HG03354 (cell line): ENCODE results near the gene CDK8.

ENCODE experiments used
- ATAC-seq: cut with Tn5 transposase; IDR thresholded peaks from one replicate; pipeline ENCODE4 v1.9.1; 2021; ENCODE audit warnings: mild to moderate bottlenecking; ENCODE audit not compliant: unreplicated experiment, poor library complexity, severe bottlenecking

Gene CDK8

DNA sequence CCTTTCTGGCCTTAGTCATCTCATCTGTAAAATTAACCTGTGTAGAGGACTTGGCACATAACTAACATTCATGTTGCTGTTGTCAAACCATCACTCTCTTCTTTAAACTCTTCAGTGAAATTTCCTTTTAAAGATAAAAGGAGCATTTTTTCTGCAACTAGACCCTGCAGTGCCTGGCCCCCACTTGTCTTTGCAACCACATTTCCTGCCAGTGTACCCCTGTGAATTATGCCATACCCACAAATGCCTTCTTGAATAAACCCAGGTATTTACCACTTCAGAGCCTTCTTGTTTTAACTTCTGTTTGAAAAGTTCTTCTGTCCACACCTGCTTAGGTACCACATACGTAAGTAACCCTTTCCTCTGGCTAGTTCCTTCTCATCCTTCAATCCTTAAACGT is 118.8 kb downstream of the CDK8 start:
- no peak for ATAC-seq

DNA sequence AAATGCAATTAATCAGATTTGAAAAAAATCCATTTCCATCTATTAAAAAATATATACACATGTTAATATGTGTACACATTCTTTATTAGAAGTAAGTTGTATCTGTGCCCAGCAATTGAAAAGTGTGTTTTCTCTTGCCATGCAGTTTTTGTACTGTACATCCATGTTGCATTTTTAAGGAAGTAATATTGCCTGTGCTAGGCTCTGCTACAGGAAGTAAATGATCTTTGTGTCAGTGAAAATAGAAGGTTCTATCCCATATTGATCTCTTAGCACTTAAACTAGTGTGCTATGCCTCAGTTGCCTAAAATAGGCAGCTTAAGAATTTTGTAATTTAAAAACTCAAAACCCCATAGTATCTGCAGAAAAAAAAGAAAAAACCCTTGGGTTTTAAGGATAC is 122.5 kb downstream of the CDK8 start:
- no peak for ATAC-seq

DNA sequence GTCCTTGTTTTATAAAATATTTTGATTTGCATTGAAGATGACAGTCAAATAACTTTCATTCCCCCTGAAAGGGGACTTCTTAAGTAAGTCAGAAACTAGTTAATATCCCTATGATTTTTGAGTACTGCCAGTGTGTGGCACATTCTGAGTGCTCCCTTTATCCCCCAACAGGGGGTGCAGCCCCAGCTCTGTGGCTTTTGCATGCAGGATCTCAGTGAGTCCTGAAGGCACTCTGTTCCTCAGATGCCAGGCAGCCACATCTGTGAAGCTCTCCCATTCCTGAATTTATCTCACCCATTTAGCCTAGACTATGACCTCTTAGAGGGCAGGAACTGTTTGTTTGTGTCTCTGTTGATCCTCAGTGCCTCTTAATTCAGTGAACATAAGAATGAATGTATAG is 123.1 kb downstream of the CDK8 start:
- no peak for ATAC-seq

DNA sequence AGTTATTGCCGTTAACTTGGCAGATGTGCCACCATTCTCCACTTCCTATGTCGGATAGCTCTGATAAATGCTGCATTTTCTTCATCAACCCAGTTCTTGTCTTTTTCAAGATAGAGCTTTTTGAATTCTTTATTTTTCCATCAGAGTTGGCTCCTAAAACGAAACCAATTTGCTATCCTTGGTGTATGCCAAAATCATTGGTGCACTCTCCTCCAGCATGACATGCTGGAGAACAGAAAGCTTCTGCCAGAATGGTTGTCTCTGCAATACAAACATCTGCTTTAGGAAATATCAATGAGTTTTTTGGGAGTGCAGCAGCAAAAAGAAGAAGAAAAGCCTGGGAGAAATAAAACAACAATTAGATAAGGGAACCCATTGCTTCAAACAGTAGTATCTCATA is 124.2 kb downstream of the CDK8 start:
- no peak for ATAC-seq

DNA sequence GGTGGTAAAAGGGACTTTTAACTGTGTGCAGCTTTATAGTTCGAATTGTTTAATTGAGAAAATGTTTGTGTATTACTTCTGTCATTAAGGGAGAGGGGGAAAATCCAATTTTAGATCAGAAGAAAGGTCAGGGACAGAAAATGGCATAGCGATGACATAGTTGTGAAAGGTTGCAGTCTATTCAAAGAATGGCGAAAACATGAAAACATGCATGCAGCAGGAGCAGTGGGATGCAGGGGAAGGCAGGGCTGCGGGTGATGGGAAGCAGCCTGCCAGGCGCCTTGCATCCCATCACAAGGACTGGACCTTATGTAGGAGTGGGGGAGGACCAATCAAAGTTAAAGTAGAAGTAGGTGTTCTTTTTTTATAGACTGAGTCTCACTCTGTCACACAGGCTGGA is 125.9 kb downstream of the CDK8 start:
- ATAC-seq, result no peak

DNA sequence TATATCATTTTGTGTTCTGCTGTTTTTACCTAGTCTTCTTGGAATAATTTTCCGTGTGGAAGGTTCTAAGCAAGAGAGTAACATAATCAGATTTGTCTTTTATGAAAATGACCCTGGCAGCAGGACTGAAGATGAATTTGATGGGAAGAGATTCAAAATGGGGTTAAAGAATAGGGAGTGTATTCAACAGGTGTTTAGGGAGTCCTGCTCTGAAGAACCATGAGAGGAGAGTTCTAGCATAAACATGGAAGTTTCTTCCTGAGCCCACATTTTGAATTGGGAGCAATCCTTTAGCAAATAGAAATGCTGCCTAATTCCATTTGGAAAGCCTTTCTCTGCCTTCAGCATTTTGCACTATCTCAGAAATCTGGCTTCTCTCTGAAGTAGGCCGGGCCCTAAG is 127.0 kb downstream of the CDK8 start:
- no peak for ATAC-seq

DNA sequence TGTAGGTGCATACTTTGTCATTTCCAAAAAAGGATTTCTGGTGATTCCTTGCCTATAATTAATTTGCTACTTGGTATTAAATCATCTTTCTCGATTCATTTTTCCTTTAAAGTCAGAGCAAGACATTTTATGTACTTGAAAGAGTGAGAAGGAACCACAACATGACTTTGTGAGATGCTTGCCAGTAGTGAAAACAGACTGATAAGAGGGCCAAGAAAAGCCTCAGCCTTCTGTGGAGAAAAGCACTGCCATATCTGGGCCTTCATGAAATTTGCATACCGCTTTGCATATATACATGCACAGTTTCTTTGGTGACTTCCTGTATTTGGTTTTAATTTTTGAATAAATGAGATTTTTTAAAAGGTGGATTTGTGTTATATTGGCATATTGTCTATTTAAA is 128.4 kb downstream of the CDK8 start:
- ATAC-seq, result no peak

DNA sequence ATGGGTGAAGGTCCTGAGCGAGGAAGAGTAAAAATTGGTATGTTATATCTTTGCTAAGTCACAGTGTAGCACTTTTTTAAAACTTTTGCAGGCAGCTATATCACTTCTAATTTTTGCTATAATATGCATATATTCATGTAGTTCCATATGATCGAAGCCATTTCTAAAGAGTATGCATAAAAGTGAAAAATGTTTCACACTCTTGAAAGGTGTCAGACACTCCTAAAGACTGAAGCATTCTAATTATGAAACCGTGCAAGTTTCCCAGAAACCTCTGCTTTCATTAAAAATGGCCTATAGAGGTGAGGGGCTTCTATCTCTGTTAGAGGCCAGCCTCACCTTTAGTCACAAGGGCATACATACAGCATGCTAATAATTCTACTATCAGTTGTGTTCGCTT is 128.9 kb downstream of the CDK8 start:
- ATAC-seq, result no peak

DNA sequence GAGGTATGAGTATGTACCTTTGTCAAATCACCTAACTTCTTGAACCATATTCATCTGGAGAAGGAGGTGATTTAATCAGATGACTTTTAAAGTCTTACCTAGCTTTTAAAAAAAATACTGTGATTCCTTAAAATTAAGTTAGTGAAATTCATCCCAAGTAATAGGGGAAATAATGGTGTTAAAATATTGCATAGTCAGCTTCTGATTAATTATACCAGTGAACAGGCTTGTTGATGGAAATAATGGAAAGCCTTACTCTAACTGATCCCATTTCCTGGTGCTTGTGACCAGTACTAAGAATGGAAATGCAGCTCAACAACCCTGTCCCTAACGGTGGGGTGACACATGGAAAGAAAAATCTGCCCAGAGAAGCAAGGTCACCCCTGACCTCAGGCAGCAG is 130.7 kb downstream of the CDK8 start:
- no peak for ATAC-seq

DNA sequence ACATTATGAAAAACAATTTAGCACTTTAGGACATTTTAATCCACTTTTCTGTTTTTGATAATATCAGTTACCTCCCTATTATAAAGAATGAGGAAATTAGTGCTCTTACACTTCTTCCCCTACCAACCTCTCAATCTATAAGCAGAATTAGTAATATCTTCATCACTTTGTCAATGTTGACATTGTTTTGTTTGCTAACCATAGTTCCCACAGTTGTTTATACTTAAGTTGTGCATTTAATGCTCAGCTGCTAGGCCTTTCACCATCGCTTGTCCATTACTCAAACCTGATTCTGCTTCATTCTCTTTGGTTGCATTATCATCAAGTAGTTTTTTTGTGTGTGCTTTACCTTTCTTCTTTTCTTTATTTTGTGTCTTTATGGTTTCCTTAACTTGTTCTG is 132.1 kb downstream of the CDK8 start:
- no peak for ATAC-seq

DNA sequence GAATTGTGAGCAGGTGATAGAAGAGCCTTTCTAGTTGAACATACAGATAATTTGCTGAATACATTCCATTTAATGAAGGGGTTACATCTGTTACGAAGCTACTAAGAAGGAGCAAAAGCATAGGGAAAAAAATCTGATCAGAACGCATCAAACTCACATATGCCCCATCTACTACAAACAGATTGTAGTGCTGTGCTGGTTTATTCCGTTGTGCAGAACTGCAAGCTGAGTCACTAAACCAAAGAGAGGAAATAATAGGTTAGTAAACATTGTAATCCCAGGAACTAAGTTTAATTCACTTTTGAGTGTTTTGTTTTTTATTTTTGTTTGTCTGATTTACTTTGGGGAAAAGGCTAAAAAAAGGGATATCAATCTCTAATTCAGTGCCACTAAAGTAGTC is 136.3 kb downstream of the CDK8 start:
- ATAC-seq, result no peak

DNA sequence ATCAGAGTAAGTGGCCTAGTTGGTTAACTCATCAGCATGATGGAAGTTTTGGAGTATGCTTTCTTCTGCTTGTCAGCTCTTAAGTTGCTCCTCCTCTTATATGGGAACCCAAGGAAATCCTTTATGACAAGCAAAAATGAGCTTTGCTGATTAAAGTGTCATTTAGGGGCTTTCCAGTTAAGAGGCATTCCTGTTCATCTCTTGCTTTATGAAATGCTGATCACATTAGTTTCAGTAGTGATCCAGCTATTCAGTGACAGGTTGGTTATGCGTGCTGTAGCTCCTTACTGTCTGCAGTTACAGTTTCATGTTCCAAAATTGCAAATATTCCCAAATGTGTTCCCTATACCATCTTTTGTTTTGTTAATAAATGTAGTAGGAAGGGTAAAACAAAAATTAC is 146.6 kb downstream of the CDK8 start:
- no peak for ATAC-seq

DNA sequence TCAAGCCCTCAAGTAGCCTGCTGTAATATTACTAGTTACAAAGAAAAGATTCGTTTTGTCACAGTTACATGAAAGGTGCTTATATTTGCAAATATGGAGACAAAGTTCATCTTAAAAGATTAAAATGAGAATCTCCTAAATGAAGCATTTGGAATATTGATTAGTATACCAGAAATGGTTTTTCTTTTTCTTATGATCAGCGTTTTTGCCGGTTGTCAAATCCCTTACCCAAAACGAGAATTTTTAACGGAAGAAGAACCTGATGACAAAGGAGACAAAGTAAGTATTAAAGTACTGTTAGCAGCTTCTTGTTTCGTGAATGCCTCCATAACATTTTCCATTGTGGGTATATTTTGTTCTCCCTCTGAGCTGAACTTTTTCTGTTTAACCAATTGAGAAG is 147.1 kb downstream of the CDK8 start:
- ATAC-seq, result no peak

DNA sequence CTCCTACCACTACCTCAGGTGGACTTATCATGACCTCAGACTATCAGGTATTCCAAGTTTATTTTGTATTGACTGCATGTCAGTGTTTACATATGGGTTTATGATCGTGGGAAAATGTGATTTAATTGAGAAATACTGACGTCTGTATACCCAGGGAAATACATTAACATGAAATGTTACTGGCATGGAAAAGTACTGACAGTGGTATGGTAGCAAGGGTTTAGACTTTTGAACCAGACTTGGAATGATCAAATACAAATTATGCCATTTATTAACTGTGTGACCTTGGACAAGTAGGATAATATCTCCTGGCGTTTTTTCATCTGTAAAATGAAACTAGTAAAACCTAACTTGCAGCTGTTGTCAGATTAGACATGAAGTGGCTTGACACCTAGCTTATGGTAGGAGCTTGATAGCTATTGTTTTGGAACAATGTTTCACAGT is 147.7 kb downstream of the CDK8 start:
- ATAC-seq, result no peak

DNA sequence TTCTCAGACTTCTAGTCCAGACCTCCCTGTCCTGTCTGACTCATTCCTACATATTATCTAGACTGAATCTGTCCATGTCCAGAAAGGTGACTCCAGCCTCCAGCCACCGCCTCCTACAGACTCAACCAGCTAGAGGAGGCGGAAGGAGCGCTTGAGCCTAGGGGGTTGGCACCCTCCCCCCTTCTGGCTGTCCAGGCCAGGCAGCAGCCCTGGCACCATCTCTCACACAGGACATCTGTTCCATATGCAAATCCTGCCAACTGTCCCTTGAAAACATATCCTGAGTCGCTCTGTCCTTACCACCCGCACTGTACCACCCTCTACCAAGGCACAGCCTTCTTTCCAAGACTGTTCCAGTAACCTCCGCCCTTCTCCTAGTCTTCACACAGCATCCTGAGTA is 152.9 kb downstream of the CDK8 start:
- no peak for ATAC-seq

DNA sequence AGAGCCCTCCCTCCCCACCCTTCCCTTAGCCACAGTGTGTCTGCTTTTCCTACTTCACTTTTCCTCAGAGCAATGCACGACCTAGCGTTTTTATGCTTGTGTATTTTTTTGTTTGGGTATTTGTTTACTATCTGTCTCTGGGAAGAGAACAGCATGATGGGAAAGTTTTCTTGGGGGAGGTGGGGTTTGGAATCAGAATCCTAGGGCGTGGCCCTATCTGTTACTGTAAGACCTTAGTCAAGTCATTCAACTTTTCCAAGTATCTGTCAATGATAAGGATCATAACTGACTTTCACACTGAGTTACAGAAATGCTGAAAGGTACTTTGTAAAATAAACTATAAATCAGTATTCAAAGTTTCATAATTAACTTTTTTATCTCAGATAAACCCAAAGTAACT is 157.3 kb downstream of the CDK8 start:
- ATAC-seq, result no peak

DNA sequence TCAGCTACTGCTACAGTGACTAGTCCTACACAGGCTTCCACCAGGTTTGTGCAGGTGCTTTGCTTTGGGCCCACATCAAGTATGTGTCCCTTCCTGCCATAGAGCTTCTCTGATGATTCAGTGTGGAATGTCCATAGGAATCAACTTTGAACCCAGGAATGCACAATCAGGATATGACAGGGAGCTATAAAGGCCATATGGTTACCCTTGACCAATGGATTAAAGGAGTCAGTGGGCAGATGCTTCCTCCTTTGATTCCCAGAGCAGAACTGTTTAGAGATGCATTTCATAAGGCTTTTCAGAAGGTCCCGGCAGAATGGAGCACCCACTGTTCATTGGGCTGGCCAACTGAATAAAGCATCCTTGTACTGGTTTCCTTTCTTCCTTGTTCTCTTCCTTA is 158.3 kb downstream of the CDK8 start:
- no peak for ATAC-seq

DNA sequence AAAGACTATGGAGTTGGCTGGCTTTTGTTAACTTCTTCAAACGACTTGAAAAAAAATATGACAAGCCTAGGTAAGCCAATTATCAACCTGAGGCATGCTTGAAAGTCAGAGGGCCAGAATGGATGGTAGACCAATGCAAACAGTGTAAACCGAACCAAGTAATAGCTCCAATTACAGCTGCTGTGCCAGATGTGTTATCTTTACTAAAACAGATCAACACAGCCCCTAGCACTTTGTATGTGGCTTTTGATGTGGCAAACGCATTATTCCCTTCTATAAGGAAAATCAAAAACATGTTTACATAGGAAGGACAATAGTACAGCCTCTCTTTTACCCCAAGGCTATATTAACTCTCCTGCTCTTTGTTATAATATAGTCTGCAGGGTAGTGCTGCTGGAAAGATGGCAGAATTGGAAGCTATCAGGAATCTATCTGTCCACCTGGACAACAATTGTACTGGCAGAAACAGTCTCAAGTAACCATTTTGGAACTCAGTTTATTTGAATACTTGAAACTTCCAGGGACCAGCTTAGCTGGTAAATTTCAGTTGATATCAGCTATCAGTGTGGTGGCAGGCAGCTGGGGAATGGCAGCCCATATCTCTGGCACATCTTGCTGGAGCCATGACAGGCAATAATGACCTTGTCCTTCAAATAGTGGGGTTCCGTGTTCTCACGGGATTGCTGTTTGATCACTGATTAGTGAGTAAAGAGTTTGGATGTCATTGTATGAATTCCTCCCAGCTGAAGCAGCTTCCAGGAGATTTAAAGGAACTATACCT is 159.2 kb downstream of the CDK8 start:
- ATAC-seq, result no peak

DNA sequence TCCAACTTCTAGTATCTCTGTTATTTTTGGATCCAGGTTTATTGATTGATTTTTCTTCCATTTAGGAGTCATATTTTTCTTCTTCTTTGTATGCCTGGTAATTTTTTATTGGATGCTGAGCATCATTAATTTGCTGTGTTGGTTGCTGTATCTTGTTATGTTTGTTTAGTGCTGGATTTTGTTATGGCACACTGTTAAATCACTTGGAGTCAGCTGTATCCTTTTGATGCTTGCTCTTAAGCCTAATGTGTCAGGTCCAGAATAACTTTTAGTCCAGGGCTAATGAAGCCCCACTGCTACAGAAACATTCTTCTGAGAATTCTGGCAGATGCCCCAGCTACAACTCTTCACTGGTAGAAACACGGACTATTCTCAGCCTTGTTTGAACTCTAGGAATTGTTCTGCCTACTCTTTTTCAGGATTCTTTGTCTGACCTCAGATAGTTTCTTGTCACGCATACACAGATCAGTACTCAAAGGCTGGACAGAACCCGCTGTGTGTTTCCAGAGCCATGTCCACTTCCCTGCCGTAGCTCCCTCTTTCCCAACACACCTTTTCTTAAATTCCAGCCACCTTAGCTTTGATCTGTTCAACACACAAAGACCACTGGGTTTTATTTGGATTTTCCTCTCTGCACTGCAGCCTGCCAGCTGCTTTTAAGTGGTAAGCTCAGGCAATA is 166.5 kb downstream of the CDK8 start:
- no peak for ATAC-seq

DNA sequence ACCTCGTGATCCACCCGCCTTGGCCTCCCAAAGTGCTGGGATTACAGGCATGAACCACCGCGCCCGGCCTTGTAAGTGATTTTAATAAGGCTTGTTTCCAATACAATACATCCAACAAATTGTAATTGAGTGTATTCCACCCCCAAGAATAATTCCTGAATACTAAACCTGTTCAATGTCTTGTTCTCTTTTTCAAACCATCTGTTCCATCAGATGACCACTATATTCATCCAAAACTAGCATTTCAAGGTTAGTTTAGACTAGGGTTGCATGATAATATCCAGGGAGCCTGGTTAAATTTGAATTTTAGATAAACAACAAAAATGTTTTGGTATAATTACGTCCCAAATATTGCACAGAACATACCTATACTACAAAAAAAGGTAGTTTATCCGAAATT is 168.1 kb downstream of the CDK8 start:
- no peak for ATAC-seq

DNA sequence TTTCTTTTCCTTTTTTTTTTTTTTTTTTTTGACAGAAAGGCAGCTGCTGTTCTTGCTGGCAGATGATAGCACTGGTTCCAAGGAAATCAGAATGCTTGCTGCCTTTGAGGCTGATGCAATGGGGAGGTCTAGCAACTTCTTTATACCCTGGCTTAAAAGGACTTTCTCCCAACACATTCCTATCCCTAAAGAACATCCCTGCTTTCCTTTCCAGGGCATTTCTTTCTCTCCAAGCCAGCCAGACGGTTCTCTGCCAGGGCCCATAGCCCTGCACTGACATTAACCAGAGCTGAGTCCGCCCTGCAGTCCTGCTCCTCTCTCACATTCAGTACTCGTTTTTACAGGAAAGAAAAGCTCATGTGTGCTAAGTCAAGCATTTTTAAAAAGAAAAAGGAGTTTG is 169.7 kb downstream of the CDK8 start:
- ATAC-seq, result no peak

DNA sequence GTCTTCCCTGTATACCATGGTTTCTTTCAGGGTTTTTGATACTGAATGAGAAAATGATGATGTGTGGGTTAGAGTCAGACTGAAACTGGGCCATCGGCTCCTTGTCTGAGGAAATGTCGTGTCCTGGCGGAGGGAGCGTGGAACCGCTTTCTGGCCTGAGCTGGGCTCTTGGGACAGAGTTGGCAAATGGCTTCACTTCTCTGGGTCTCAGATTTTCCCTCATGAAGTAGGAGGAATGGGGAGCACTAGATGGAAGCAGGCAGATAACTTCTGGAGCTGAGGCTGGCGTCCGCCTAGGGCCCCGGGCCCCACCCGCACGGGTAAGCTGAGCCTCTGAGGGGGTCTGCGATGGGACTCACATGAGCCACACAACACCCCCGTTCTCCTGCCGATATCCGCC is 170.3 kb downstream of the CDK8 start:
- no peak for ATAC-seq
